H9 (cell line): ENCODE measurements around the gene RAB27A. TPM values are rescaled to one million over a fixed set of nuclear protein-coding genes. Genes with fewer than 3 reads are reported as not detected.
A peak's percentile ranks its signal among the peaks of the same experiment; 100 is the strongest.
"Not testable (repeated sequence)": the region's sequence is repeated elsewhere in the genome, so short reads cannot be mapped to it uniquely, and the experiment has no call there.

Experiments
- DNase-seq: peaks from one replicate; pipeline ENCODE4 v3.0.0-alpha.2; 2017
- H2AFZ ChIP-seq: one replicate; pipeline ENCODE4 v1.6.1; 2013; ENCODE audit warnings: mild to moderate bottlenecking, low read length, control low read depth, moderate library complexity
- H2AK5ac ChIP-seq: 2 replicates; pipeline ENCODE4 v1.6.1; 2013; ENCODE audit warnings: low read length, control low read depth, mixed read lengths; ENCODE audit not compliant: insufficient read length
- H2BK120ac ChIP-seq: one replicate; pipeline ENCODE4 v1.6.1; 2013; ENCODE audit warnings: low read depth, mild to moderate bottlenecking, low read length, control low read depth, inconsistent platforms; ENCODE audit not compliant: poor library complexity, severe bottlenecking
- H2BK12ac ChIP-seq: 2 replicates; pipeline ENCODE4 v1.6.1; 2013; ENCODE audit warnings: low read length, control low read depth, mixed read lengths, low read depth; ENCODE audit not compliant: insufficient read length
- H2BK15ac ChIP-seq: 2 replicates; pipeline ENCODE4 v1.6.1; 2013; ENCODE audit warnings: low read depth, low read length, control low read depth
- H2BK20ac ChIP-seq: one replicate; pipeline ENCODE4 v1.6.1; 2013; ENCODE audit warnings: low read depth, mild to moderate bottlenecking, low read length, control low read depth, inconsistent platforms; ENCODE audit not compliant: poor library complexity, severe bottlenecking
- H2BK5ac ChIP-seq: 2 replicates; pipeline ENCODE4 v1.6.1; 2013; ENCODE audit warnings: low read length, control low read depth, mixed read lengths; ENCODE audit not compliant: insufficient read length
- H3K14ac ChIP-seq: 2 replicates; pipeline ENCODE4 v1.6.1; 2013; ENCODE audit warnings: low read length, control low read depth; ENCODE audit not compliant: insufficient read depth
- H3K18ac ChIP-seq: 2 replicates; pipeline ENCODE4 v1.6.1; 2013; ENCODE audit warnings: low read depth, mild to moderate bottlenecking, mixed read lengths, low read length, control low read depth; ENCODE audit not compliant: insufficient read length
- H3K23ac ChIP-seq: 2 replicates; pipeline ENCODE4 v1.6.1; 2013; ENCODE audit warnings: low read length, control low read depth, mixed read lengths, low read depth; ENCODE audit not compliant: insufficient read length
- H3K23me2 ChIP-seq: 2 replicates; pipeline ENCODE4 v1.6.1; 2013; ENCODE audit warnings: low read depth, mild to moderate bottlenecking, mixed read lengths, low read length, control low read depth; ENCODE audit not compliant: insufficient read length, poor library complexity, severe bottlenecking
- H3K27ac ChIP-seq: 2 replicates; pipeline ENCODE4 v1.5.1; 2013; ENCODE audit warnings: low read length, control low read depth, mixed read lengths, low read depth; ENCODE audit not compliant: insufficient read length
- H3K27me3 ChIP-seq: 2 replicates; pipeline ENCODE4 v1.6.1; 2013; ENCODE audit warnings: low read length, control low read depth, inconsistent platforms; ENCODE audit not compliant: insufficient read depth
- H3K4ac ChIP-seq: 2 replicates; pipeline ENCODE4 v1.6.1; 2013; ENCODE audit warnings: low read depth, mild to moderate bottlenecking, control low read depth, inconsistent platforms, low read length, moderate library complexity
- H3K4me1 ChIP-seq: 2 replicates; pipeline ENCODE4 v1.6.1; 2013; ENCODE audit warnings: low read length, control low read depth, inconsistent platforms; ENCODE audit not compliant: insufficient read depth
- H3K4me2 ChIP-seq: 2 replicates; pipeline ENCODE4 v1.6.1; 2013; ENCODE audit warnings: low read length, control low read depth, mixed read lengths; ENCODE audit not compliant: insufficient read length, insufficient read depth
- H3K56ac ChIP-seq: 2 replicates; pipeline ENCODE4 v1.6.1; 2013; ENCODE audit warnings: low read depth, mild to moderate bottlenecking, mixed read lengths, low read length, control low read depth; ENCODE audit not compliant: insufficient read length
- H3K79me1 ChIP-seq: 2 replicates; pipeline ENCODE4 v1.6.1; 2013; ENCODE audit warnings: low read depth, mild to moderate bottlenecking, moderate library complexity, low read length, control low read depth, inconsistent platforms; ENCODE audit not compliant: insufficient read depth, poor library complexity, severe bottlenecking
- H3K79me2 ChIP-seq: 2 replicates; pipeline ENCODE4 v1.6.1; 2013; ENCODE audit warnings: low read length, control low read depth, inconsistent platforms; ENCODE audit not compliant: insufficient read depth
- H3K9ac ChIP-seq: 2 replicates; pipeline ENCODE4 v1.6.1; 2013; ENCODE audit warnings: low read length, control low read depth, mixed read lengths; ENCODE audit not compliant: insufficient read length; ENCODE audit errors: extremely low read depth
- H3K9me3 ChIP-seq: one replicate; pipeline ENCODE4 v1.6.1; 2013; ENCODE audit warnings: low read depth, low read length, inconsistent platforms; ENCODE audit not compliant: control insufficient read depth
- H3T11ph ChIP-seq: one replicate; pipeline ENCODE4 v1.6.1; 2013; ENCODE audit warnings: mild to moderate bottlenecking, low read length, control low read depth, inconsistent platforms
- H4K20me1 ChIP-seq: one replicate; pipeline ENCODE4 v1.6.1; 2013; ENCODE audit not compliant: control insufficient read depth, insufficient read length, insufficient read depth
- H4K5ac ChIP-seq: 2 replicates; pipeline ENCODE4 v1.6.1; 2013; ENCODE audit warnings: low read depth, mild to moderate bottlenecking, mixed read lengths, low read length, control low read depth; ENCODE audit not compliant: insufficient read length
- H4K8ac ChIP-seq: replicated peaks from 2 replicates; pipeline ENCODE4 v1.6.1; 2013; ENCODE audit warnings: low read length, control low read depth, mixed read lengths, low read depth; ENCODE audit not compliant: insufficient read length
- H4K91ac ChIP-seq: 2 replicates; pipeline ENCODE4 v1.6.1; 2013; ENCODE audit warnings: low read depth, mild to moderate bottlenecking, moderate library complexity, mixed read lengths, low read length, control low read depth; ENCODE audit not compliant: insufficient read length
- H3K27ac Mint-ChIP-seq, 3 experiments: 2 replicates in 2 of 3; 3 replicates in 1 of 3; pipeline ENCODE4 v1.8.0; 2020 to 2021; ENCODE audit warnings: mixed read lengths in 3 of 3, mild to moderate bottlenecking in 1 of 3, moderate library complexity in 1 of 3
- H3K27me3 Mint-ChIP-seq: 2 replicates; pipeline ENCODE4 v1.8.0; 2021; ENCODE audit warnings: low read depth, mild to moderate bottlenecking, moderate library complexity, mixed read lengths
- H3K36me3 Mint-ChIP-seq, 3 experiments: 2 replicates in 2 of 3; 3 replicates in 1 of 3; pipeline ENCODE4 v1.8.0; 2020 to 2021; ENCODE audit warnings: low read depth in 3 of 3, mixed read lengths in 3 of 3; ENCODE audit not compliant: insufficient read depth in 1 of 3
- H3K4me1 Mint-ChIP-seq, 2 experiments: 2 replicates each; pipeline ENCODE4 v1.8.0; 2020; ENCODE audit warnings: mixed read lengths in 2 of 2
- H3K4me3 Mint-ChIP-seq, 2 experiments: 2 replicates in 1 of 2; 3 replicates in 1 of 2; pipeline ENCODE4 v1.8.0; 2020 to 2021; ENCODE audit warnings: mild to moderate bottlenecking in 2 of 2, mixed read lengths in 2 of 2, moderate library complexity in 1 of 2
- H3K9me3 Mint-ChIP-seq, 2 experiments: 2 replicates in 1 of 2; 3 replicates in 1 of 2; pipeline ENCODE4 v1.8.0; 2020; ENCODE audit warnings: mild to moderate bottlenecking in 2 of 2, mixed read lengths in 2 of 2, moderate library complexity in 1 of 2
- CTCF ChIP-seq: fragments of 200-600 bp; sonication (generic); conservative IDR thresholded peaks from 3 replicates; pipeline ENCODE4 v1.8.0; 2021; ENCODE audit warnings: antibody characterized with exemption, mild to moderate bottlenecking
- WGBS: extraction: QIAGEN DNeasy Blood & Tissue Kit; methylation state at CpG from one replicate; pipeline ENCODE4 v1.1.7; 2013; ENCODE audit warnings: missing lambda C conversion rate, low lambda C conversion rate, mixed read lengths; ENCODE audit not compliant: insufficient read length; ENCODE audit errors: extremely low coverage; 5-methylcytosine and 5-hydroxymethylcytosine counted together
- total RNA-seq: library from RNA; stranded (reverse); gene quantifications from 2 replicates; pipeline ENCODE4 v1.2.1, GENCODE V29; 2021

The RAB27A gene
- total RNA-seq, 1 experiment from 2014 or later: 6.8 TPM

DNA sequence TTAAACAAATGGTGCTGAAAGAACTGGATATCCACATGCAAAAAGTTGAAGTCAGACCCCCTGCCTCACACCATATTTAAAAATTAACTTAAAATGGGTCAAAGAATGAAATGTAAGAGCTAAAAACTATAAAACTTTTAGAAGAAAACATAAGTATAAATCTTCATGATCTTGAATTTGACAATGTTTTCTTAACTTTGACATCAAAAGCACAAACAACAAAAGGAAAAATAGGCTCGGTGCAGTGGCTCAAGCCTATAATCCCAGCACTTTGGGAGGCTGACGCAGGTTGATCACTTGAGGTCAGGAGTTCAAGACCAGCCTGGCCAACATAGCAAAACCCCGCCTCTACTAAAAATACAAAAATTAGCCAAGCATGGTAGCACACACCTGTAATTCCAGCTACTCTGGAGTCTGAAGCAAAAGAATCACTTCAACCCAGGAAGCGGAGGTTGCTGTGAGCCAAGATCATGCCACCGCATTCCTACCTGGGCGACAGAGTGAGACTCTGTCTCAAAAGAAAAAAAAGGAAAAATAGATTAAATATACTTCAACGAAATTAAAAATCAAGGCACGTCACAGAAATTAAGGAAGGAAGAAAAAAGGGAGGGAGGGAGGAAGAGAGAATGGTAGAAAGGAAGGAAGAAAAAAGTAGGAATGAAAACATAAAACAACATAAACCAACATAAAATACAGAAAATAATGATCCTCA, 1.5 kb downstream of the RAB27A start:
- no peaks in the 10 kb centered on the region for H3K79me2 ChIP-seq
- Mint-ChIP-seq H3K4me3 (peak overlapping the region; percentile 36 to 83; a peak in 3 of 5 replicates), H3K4me1 (peaks cover 10 to 16% of the 10 kb centered on the region in 2 experiments; a peak in 3 of 4 replicates), H3K36me3 (no peaks in the 10 kb centered on the region; a peak in 1 of 7 replicates), H3K27me3 (peaks cover 5% of the 10 kb centered on the region), H3K27ac (no peak overlapping the region), H3K9me3 (no peaks in the 10 kb centered on the region)
- H3K23ac ChIP-seq: no peak overlapping the region
- H3K14ac ChIP-seq: no peak overlapping the region
- no peak overlapping the region for H2BK120ac ChIP-seq
- no peak overlapping the region for H4K5ac ChIP-seq
- no peak overlapping the region for H2AK5ac ChIP-seq
- H3K9ac ChIP-seq: no peak overlapping the region
- no peak overlapping the region for H3K56ac ChIP-seq
- no peak overlapping the region for H3K4ac ChIP-seq
- H3K79me1 ChIP-seq: no peaks in the 10 kb centered on the region
- no peak overlapping the region for H2AFZ ChIP-seq
- H3K4me2 ChIP-seq: no peak overlapping the region
- H2BK15ac ChIP-seq: no peak overlapping the region
- H3T11ph ChIP-seq: no peak overlapping the region
- no peak overlapping the region for H4K8ac ChIP-seq
- no peak overlapping the region for H3K27ac ChIP-seq
- no peaks in the 10 kb centered on the region for H4K20me1 ChIP-seq
- H3K18ac ChIP-seq: no peak overlapping the region
- no peaks in the 10 kb centered on the region for H3K4me1 ChIP-seq
- no peaks in the 10 kb centered on the region for H3K9me3 ChIP-seq
- WGBS: no CpG with 5 or more reads among the region's 8 CpGs
- no peak overlapping the region for H2BK12ac ChIP-seq
- no peak overlapping the region for H2BK20ac ChIP-seq
- H3K27me3 ChIP-seq: no peaks in the 10 kb centered on the region
- H2BK5ac ChIP-seq: no peak overlapping the region
- no peak for DNase-seq
- no peak overlapping the region for H4K91ac ChIP-seq
- TF ChIP-seq CTCF: no peak
- H3K23me2 ChIP-seq: peaks cover 12% of the 10 kb centered on the region

- H3K27ac Mint-ChIP-seq, H2BK20ac ChIP-seq, H3K56ac ChIP-seq, H3K36me3 Mint-ChIP-seq, H3K27ac ChIP-seq, H2AFZ ChIP-seq, H3K4ac ChIP-seq, H3K4me3 Mint-ChIP-seq, DNase-seq, H3K9me3 ChIP-seq, H3K4me2 ChIP-seq, H4K8ac ChIP-seq, H3K23ac ChIP-seq, H2BK15ac ChIP-seq, H2BK12ac ChIP-seq, H2BK120ac ChIP-seq, H3K9ac ChIP-seq, H2AK5ac ChIP-seq, H3K18ac ChIP-seq, H3K14ac ChIP-seq, H3K79me1 ChIP-seq, H4K91ac ChIP-seq, H4K5ac ChIP-seq, H2BK5ac ChIP-seq, H3K27me3 Mint-ChIP-seq, H4K20me1 ChIP-seq, H3K4me1 ChIP-seq, H3K27me3 ChIP-seq, H3T11ph ChIP-seq, H3K79me2 ChIP-seq, H3K9me3 Mint-ChIP-seq: not testable (repeated sequence)
- H3K4me1 Mint-ChIP-seq: peaks cover 10 to 16% of the 10 kb centered on the region in 2 experiments; a peak in 3 of 4 replicates
- peaks cover 12% of the 10 kb centered on the region for H3K23me2 ChIP-seq
- WGBS: no CpG with 5 or more reads among the region's 10 CpGs
Measured at GRCh38 chr15:55286442-55287189, 3.0 kb downstream of the RAB27A start.
